ENCODE results near the gene GJC2. TPM values are rescaled to one million over a fixed set of nuclear protein-coding genes. Genes with fewer than 3 reads are reported as not detected.
"Not testable (repeated sequence)": the region's sequence is repeated elsewhere in the genome, so short reads cannot be mapped to it uniquely, and the experiment has no call there.

The GJC2 gene
- total RNA-seq, 1 experiment from 2014 or later: 4.8 TPM

- H3K9me3 ChIP-seq: no peaks in the 10 kb centered on the region
- DNase-seq: no peak
- H3K27me3 ChIP-seq: no peaks in the 10 kb centered on the region
- H3K36me3 ChIP-seq: no peaks in the 10 kb centered on the region
- H3K4me3 ChIP-seq: no peak overlapping the region
Observed at GRCh38 chr1:228181645-228182034, 31.9 kb downstream of the GJC2 start.

GRCh38 chr1:228182296-228183030 is 32.7 kb downstream of the GJC2 start:
- Histone ChIP-seq H3K27me3 (no peaks in the 10 kb centered on the region), H3K9me3 (no peaks in the 10 kb centered on the region)
- no peak for DNase-seq

GRCh38 chr1:228184152-228184551 is 34.4 kb downstream of the GJC2 start:
- Histone ChIP-seq H3K4me3 (no peak overlapping the region), H3K9me3 (peaks cover 7% of the 10 kb centered on the region), H3K27me3 (no peaks in the 10 kb centered on the region), H3K36me3 (no peaks in the 10 kb centered on the region)
- DNase-seq: no peak

More at GRCh38 chr1:228182296-228183030, 32.7 kb downstream of the GJC2 start:
- Histone ChIP-seq H3K4me3 (no peak overlapping the region), H3K36me3 (no peaks in the 10 kb centered on the region)

GRCh38 chr1:228185641-228185965 is 35.9 kb downstream of the GJC2 start:
- Histone ChIP-seq H3K9me3 (peaks cover 7% of the 10 kb centered on the region), H3K36me3 (no peaks in the 10 kb centered on the region)
- no peak for DNase-seq

GRCh38 chr1:228188249-228188648 is 38.5 kb downstream of the GJC2 start:
- not testable (repeated sequence) for H3K4me3 ChIP-seq, H3K9me3 ChIP-seq, H3K27me3 ChIP-seq, DNase-seq, H3K36me3 ChIP-seq

More at GRCh38 chr1:228185641-228185965, 35.9 kb downstream of the GJC2 start:
- no peak overlapping the region for H3K4me3 ChIP-seq
- no peaks in the 10 kb centered on the region for H3K27me3 ChIP-seq

GRCh38 chr1:228190182-228190581 is 40.5 kb downstream of the GJC2 start:
- Histone ChIP-seq H3K36me3 (no peaks in the 10 kb centered on the region), H3K4me3 (no peak overlapping the region), H3K27me3 (no peaks in the 10 kb centered on the region), H3K9me3 (peaks cover 7% of the 10 kb centered on the region)
- DNase-seq: no peak

- no peak overlapping the region for H3K4me3 ChIP-seq
- DNase-seq: no peak
- H3K9me3 ChIP-seq: peaks cover 7% of the 10 kb centered on the region
- H3K36me3 ChIP-seq: no peaks in the 10 kb centered on the region
- no peaks in the 10 kb centered on the region for H3K27me3 ChIP-seq
Observed at GRCh38 chr1:228190778-228191177, 41.0 kb downstream of the GJC2 start.

GRCh38 chr1:228194436-228194835 is 44.7 kb downstream of the GJC2 start:
- no peaks in the 10 kb centered on the region for H3K27me3 ChIP-seq
- H3K36me3 ChIP-seq: peaks cover 5% of the 10 kb centered on the region
- DNase-seq: no peak
- no peak overlapping the region for H3K4me3 ChIP-seq
- peaks cover 17% of the 10 kb centered on the region for H3K9me3 ChIP-seq

GRCh38 chr1:228194921-228195812 is 45.4 kb downstream of the GJC2 start:
- H3K36me3 ChIP-seq: peaks cover 7% of the 10 kb centered on the region
- H3K27me3 ChIP-seq: no peaks in the 10 kb centered on the region
- no peak for DNase-seq
- peaks cover 24% of the 10 kb centered on the region for H3K9me3 ChIP-seq
- no peak overlapping the region for H3K4me3 ChIP-seq

GRCh38 chr1:228197555-228198147 is 47.9 kb downstream of the GJC2 start:
- Histone ChIP-seq H3K36me3 (peaks cover 7% of the 10 kb centered on the region), H3K9me3 (peaks cover 28% of the 10 kb centered on the region), H3K4me3 (no peak overlapping the region), H3K27me3 (no peaks in the 10 kb centered on the region)
- no peak for DNase-seq

- H3K4me3 ChIP-seq: no peak overlapping the region
- H3K36me3 ChIP-seq: peaks cover 7% of the 10 kb centered on the region
- peaks cover 28% of the 10 kb centered on the region for H3K9me3 ChIP-seq
- H3K27me3 ChIP-seq: no peaks in the 10 kb centered on the region
- no peak for DNase-seq
Observed at GRCh38 chr1:228198977-228199590, 49.4 kb downstream of the GJC2 start.

- Histone ChIP-seq H3K27me3 (no peaks in the 10 kb centered on the region), H3K9me3 (peaks cover 6% of the 10 kb centered on the region), H3K4me3 (no peak overlapping the region), H3K36me3 (no peaks in the 10 kb centered on the region; the same call in 1 of the 2 replicates)
- no peak for DNase-seq
Observed at GRCh38 chr1:228204958-228205357, 55.2 kb downstream of the GJC2 start.

- no peaks in the 10 kb centered on the region for H3K9me3 ChIP-seq
- DNase-seq: no peak
- no peak overlapping the region for H3K4me3 ChIP-seq
- no peaks in the 10 kb centered on the region for H3K27me3 ChIP-seq
- H3K36me3 ChIP-seq: no peaks in the 10 kb centered on the region
Observed at GRCh38 chr1:228205526-228206436, 56.1 kb downstream of the GJC2 start.

GRCh38 chr1:228206582-228207351 is 57.0 kb downstream of the GJC2 start:
- H3K36me3 ChIP-seq: no peaks in the 10 kb centered on the region
- H3K4me3 ChIP-seq: no peak overlapping the region
- peak; percentile 68 for DNase-seq
- H3K27me3 ChIP-seq: no peaks in the 10 kb centered on the region
- no peaks in the 10 kb centered on the region for H3K9me3 ChIP-seq

GRCh38 chr1:228207381-228207810 is 57.7 kb downstream of the GJC2 start:
- Histone ChIP-seq H3K27me3 (no peaks in the 10 kb centered on the region), H3K4me3 (no peak overlapping the region), H3K9me3 (no peaks in the 10 kb centered on the region), H3K36me3 (no peaks in the 10 kb centered on the region)
- no peak for DNase-seq
